DMS 273 treated with DMSO at 0.1 percent for 48 hours (cell line): ENCODE data around the gene LRP1B.
"Not testable (repeated sequence)": the region's sequence is repeated elsewhere in the genome, so short reads cannot be mapped to it uniquely, and the experiment has no call there.

Experiments
- DNase-seq: peaks from one replicate; lab custom pipeline; 2025; lab: John Stamatoyannopoulos, UW

The LRP1B gene

DNA sequence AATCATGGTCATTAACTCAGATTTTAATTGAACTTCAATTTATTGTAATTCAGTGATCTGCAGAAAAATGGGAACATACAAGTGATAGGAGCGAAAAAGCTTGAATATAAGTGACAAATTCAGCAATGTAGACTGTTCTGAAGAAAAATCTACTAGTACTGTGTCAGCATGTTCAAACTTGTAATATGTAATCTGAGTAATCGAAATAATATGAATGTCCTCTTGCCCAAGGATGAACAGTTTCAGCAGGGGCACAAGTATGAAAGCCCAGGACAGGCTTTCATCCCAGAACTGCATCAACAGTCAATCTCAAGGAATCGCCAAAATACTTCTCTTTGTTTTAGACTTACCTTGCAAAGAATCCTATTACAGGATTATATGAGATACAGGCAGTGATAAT is 1110.5 kb downstream of the LRP1B start:
- DNase-seq, result no peak

DNA sequence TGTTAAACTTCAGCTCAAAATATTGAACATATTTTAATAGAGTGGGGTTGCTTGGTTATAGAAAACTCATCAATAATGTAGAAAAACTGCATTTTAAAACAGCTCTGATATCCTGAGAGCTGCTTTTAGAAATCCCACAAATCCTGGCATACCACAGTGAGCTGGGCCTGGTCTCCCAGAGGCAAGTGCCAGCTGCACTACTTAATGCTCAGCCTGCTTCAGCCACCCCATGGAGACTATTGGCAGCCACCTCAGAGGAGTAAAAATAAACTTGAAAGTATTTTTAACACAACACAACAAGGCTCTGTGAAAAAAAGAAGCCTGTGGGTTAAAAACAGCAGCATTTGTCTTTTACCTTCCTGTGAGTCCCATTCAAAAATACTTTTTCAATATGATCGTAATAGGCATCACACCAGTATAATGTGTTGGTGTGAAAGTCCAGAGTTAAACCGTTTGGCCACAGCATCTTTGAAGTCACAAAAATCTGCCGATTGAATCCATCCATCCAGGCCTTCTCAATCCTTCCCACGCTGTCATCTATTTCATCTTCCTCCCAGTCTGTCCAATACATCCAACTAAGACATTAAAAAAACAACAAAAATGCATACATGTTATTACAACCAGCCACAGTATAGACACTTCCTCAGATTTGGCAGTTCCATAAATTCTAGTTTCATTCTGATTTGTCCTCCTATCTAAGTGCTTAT is 1115.3 kb downstream of the LRP1B start:
- no peak for DNase-seq

- no peak for DNase-seq
These were observed 1126.7 kb downstream of the LRP1B start for GRCh38 chr2:141003967-141004657.

- no peak for DNase-seq
These were observed 1129.1 kb downstream of the LRP1B start for GRCh38 chr2:141001750-141002149.

DNA sequence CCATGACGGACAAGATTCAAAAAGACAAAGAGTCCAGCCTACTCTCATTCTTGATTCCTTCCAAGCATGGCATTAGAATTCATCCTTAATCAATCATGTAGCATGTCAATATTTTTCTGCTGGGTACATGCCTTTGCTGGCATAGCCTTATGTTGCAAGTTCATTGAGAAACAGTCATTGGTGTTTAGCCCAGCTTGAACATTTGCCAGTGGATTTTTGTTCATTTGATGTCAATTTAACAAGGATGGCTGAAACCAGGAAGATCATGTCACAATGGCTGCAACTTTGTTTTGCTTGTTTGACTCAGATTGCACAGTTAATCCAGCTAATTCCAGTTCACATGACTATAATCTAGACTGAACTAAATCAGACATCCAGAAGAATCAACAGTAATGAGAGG is 1132.2 kb downstream of the LRP1B start:
- DNase-seq, result no peak

DNA sequence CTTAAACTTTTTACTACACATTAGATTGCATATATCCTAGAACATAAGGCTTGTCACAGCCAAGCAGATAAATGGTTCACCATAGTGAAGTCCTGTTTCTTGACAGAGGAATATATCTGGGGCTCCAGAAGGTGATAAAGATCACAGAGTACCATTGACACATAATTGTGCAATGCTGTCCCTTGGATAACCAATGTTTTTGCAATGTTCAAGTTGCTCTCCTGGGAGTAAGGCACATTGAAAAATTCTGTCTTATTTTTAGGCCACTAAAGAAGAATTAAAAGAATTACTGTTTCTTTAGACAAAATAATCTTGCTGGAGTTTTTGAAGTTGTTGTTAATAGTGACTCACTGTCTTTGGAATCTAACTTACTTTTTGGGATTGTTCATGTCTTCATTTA is 1132.8 kb downstream of the LRP1B start:
- DNase-seq, result no peak

DNA sequence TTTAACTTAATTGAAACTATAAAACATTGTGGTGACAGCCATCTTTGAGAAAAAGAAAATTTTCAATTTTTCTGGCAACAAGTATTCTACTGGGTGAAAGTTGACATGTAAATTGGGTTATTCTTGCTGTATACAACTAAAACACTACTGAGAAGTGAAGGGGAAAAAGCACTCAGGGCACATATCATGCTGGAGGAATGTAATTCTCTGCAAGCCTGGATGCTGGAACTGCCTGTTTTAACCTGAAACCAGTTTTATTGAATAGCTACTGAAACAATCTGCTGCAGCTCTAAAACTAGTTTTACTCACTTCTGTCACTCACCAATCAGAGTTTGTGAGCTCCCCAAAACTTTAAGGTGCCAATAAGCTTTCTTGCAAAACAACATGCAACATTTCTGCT is 1136.0 kb downstream of the LRP1B start:
- no peak for DNase-seq

- no peak for DNase-seq
These were observed 1140.4 kb downstream of the LRP1B start for GRCh38 chr2:140990416-140990815.

DNA sequence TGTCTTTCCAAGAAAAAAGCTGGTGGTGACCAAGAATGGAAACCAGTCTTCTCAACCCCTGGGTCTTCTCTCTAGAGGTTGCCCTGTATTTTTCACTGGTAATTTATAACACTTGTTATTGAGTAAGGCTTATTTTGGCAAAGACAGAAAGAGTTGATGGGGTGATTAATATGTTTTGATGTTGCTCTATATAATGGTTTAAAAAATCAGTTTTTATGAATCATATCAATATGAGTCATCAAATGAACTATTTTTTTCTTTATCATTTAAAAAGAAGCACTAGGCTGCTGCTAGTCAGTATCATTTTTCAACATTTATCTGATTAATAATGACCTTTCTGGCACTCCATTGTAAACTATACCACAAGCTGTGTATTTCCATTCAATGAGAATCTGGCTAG is 1142.2 kb downstream of the LRP1B start:
- no peak for DNase-seq

DNA sequence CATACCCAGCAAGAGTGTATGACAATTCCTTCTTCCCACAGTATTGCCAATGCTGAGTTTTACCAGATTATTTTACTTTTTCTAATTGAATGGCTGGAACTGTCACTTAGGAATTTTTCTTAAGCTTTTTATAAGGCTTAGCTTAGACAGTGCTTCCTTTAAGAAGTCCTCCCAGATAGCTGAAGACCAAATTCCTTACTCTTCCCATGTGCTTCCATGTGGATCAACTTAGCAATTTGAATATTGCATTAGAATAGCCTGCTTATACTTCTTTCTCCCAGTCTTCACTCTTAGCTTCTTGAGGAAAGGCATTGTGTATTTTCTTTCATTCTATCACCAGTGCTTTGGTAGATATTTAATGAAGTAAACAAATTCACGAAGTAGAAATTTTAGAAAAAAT is 1144.4 kb downstream of the LRP1B start:
- DNase-seq, result no peak

- DNase-seq, result no peak
These were observed 1155.6 kb downstream of the LRP1B start for GRCh38 chr2:140975237-140975636.

GRCh38 chr2:140972724-140973123 is 1158.1 kb downstream of the LRP1B start:
- DNase-seq, result no peak

DNA sequence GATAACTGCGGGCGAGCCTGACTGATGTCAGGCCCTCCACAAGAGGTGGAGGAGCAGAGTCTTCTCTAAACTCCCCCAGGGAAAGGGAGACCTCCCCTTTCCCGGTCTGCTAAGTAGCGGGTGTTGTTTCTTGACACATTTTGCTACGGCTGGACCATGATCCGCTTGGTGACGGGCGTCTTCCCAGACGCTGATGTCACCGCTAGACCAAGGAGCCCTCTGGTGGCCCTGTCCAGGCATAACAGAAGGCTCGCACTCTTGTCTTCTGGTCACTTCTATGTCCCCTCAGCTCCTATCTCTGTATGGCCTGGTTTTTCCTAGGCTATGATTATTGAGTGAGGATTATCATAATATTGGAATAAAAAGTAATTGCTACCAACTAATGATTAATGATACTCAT is 1166.5 kb downstream of the LRP1B start:
- not testable (repeated sequence) for DNase-seq

DNA sequence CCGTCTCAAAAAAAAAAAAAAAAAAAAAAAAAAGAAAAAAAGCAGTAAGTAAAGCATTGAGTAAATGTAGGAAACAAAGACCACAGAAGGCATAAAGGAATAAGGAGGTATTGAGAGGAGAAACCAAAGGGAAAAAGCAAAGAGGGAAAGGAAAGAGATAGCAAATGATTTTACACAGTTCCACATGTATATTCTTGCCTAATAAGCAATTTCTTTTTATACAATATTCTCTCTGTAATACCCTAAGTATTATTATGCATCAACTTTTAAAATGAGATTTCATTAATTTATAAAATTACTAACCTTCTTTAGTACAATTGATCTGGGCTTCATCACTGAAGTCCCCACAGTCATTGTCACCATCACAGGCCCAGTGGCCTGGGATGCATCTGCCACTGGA is 1180.9 kb downstream of the LRP1B start:
- DNase-seq, result no peak

GRCh38 chr2:140947236-140947635 is 1183.6 kb downstream of the LRP1B start:
- DNase-seq, result no peak

- no peak for DNase-seq
These were observed 1186.9 kb downstream of the LRP1B start for GRCh38 chr2:140943867-140944266.

- no peak for DNase-seq
These were observed 1188.5 kb downstream of the LRP1B start for GRCh38 chr2:140942284-140942683.

DNA sequence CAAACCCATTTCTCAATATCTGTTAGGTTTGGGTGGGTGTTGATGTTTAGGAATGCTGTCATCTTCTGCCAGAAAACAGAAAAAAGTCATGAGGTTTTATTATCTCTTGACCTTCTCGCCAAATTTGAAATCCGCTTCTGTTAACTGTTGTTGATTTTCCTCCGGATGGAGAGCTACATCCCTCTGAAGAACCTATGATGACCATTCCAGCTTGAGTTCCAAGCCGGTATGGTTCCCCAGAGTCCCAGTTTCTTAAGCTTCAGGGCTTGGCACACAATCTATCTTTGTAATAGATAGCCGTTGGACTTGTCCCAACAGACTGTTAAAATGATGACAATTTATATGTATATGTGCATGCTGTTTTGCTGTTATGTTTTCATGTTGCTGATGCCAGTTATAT is 1201.0 kb downstream of the LRP1B start:
- no peak for DNase-seq

DNA sequence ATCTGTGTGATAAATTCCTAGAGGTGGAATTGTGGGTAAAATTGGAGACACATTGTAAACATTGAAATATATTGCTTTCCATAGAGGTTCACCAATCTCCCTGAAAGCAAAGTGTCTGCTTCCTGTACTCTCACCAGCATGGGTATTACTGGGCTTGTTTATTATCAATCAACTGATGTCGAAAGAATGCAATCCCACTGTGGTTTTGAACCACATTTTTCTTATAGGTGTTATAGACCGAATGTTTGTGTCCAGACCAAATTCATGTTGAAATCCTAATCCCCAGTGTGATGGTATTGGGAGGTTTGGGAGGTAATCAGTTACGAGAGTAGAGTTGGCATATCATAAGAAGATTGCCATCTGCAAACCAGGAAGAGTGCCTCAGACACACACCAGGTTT is 1212.4 kb downstream of the LRP1B start:
- DNase-seq, result no peak

GRCh38 chr2:140916410-140916809 is 1214.4 kb downstream of the LRP1B start:
- no peak for DNase-seq

- no peak for DNase-seq
These were observed 1220.1 kb downstream of the LRP1B start for GRCh38 chr2:140910683-140911082.

GRCh38 chr2:140905083-140905781 is 1225.6 kb downstream of the LRP1B start:
- no peak for DNase-seq

- no peak for DNase-seq
These were observed 1235.4 kb downstream of the LRP1B start for GRCh38 chr2:140895378-140895777.
